ENCODE results near the gene CAMP. TPM values are rescaled to one million over a fixed set of nuclear protein-coding genes. Genes with fewer than 3 reads are reported as not detected.

The CAMP gene
- polyA plus RNA-seq, 1 of the 3 experiments (the other 2 are of a cell fraction) = not detected

- H3K4me1 ChIP-seq (ENCODE audit: control insufficient read depth in 1 of 2, insufficient read depth in 2 of 2, low read depth in 1 of 2, low read length in 1 of 2) = no peaks in the 10 kb centered on the region; a peak in 1 of 4 replicates
- peak overlapping the region; percentile 81; the same call in 1 of the 2 replicates for H3K4me2 ChIP-seq
- H3F3A ChIP-seq (replicated peaks; ENCODE audit: insufficient read depth) = no peaks in the 10 kb centered on the region
- no peak overlapping the region for H3K9ac ChIP-seq
- H2AFZ ChIP-seq (ENCODE audit: low read depth) = peak overlapping the region; percentile 74
- TF ChIP-seq FOXJ3 (CRISPR knock-in tag; IDR thresholded peaks at IDR 0.05) = no peak
- no peak for TF ChIP-seq FOXM1 (IDR thresholded peaks at IDR 0.05; ENCODE audit: low read depth)
- TF ChIP-seq SIN3A (IDR thresholded peaks at IDR 0.05; ENCODE audit: borderline replicate concordance, low read depth, low read length) = no peak
- TF ChIP-seq RXRA (IDR thresholded peaks at IDR 0.05; ENCODE audit: borderline replicate concordance, low read depth) = no peak
- TF ChIP-seq MEF2A (IDR thresholded peaks at IDR 0.05; ENCODE audit: borderline replicate concordance, low read depth) = no peak
- no peak for TF ChIP-seq EZH2phosphoT487 (IDR thresholded peaks at IDR 0.05; ENCODE audit: borderline replicate concordance, low read depth)
- no peak for TF ChIP-seq GATA2 (CRISPR knock-in tag; IDR thresholded peaks at IDR 0.05)
- no peak for TF ChIP-seq POLR2AphosphoS5 (IDR thresholded peaks at IDR 0.05; ENCODE audit: low read depth, low read length)
- TF ChIP-seq TEAD4 (IDR thresholded peaks at IDR 0.05; ENCODE audit: borderline replicate concordance, insufficient read depth) = no peak
- no peaks in the 10 kb centered on the region for H4K20me1 ChIP-seq (ENCODE audit: insufficient read depth)
- no peaks in the 10 kb centered on the region for H3K9me3 ChIP-seq
- CTCF ChIA-PET = interaction anchor here (0.6 to 7.4 kb wide), 6 partner anchors 8 to 196 kb away, joined by 3 to 70 read pairs (median 7); no protein-coding TSS in a partner anchor
- no peaks in the 10 kb centered on the region for H3K9me2 ChIP-seq
- H3K27ac ChIP-seq (ENCODE audit: low read depth in 2 of 2, low read length in 1 of 2) = peak overlapping the region in 1 of 2 experiments; percentile 43; a peak in 2 of 4 replicates
- H3K36me3 ChIP-seq (replicated peaks in 1 of 2; ENCODE audit: control insufficient read depth in 1 of 2, insufficient read depth in 2 of 2, low read length in 1 of 2) = no peaks in the 10 kb centered on the region
- H3K27me3 ChIP-seq (ENCODE audit: insufficient read depth) = no peaks in the 10 kb centered on the region
- POLR2A ChIA-PET = interaction anchor here (0.6 to 1.1 kb wide), 4 partner anchors 12 to 207 kb away, joined by 3 to 4 read pairs (median 4); partner anchors contain the start of genes CCDC51, CDC25A and TMA7
- DNase-seq = no peak
- H3K4me3 ChIP-seq (ENCODE audit: low read depth in 2 of 2, low read length in 1 of 2) = peak overlapping the region; percentile 69
- peaks cover 7% of the 10 kb centered on the region for H3K79me2 ChIP-seq (ENCODE audit: insufficient read depth)
- 81% methylated on average over 20 of the region's 20 CpGs for WGBS (ENCODE audit: low lambda C conversion rate)
Measured at GRCh38 chr3:48240000-48240963, 17.0 kb downstream of the CAMP start.

- no peaks in the 10 kb centered on the region for H3F3A ChIP-seq (replicated peaks; ENCODE audit: insufficient read depth)
- TF ChIP-seq TEAD4 (IDR thresholded peaks at IDR 0.05; ENCODE audit: borderline replicate concordance, insufficient read depth) = no peak
- no peak for TF ChIP-seq RXRA (IDR thresholded peaks at IDR 0.05; ENCODE audit: borderline replicate concordance, low read depth)
- TF ChIP-seq SIN3A (IDR thresholded peaks at IDR 0.05; ENCODE audit: borderline replicate concordance, low read depth, low read length) = no peak
- no peak for TF ChIP-seq NFIC (IDR thresholded peaks at IDR 0.05; ENCODE audit: borderline replicate concordance)
- no peak for TF ChIP-seq IRF3 (IDR thresholded peaks at IDR 0.05; ENCODE audit: low read depth, low read length)
- no peak for TF ChIP-seq MEF2A (IDR thresholded peaks at IDR 0.05; ENCODE audit: borderline replicate concordance, low read depth)
- no peak for TF ChIP-seq JUND (IDR thresholded peaks at IDR 0.05)
- TF ChIP-seq EZH2phosphoT487 (IDR thresholded peaks at IDR 0.05; ENCODE audit: borderline replicate concordance, low read depth) = no peak
- TF ChIP-seq RAD21 (IDR thresholded peaks at IDR 0.05; ENCODE audit: low read length) = no peak
- TF ChIP-seq MXI1 (IDR thresholded peaks at IDR 0.05; ENCODE audit: low read depth, low read length) = no peak
- TF ChIP-seq TCF12 (IDR thresholded peaks at IDR 0.05) = no peak
- TF ChIP-seq RCOR1 (IDR thresholded peaks at IDR 0.05; ENCODE audit: low read length) = no peak
- no peak for TF ChIP-seq SMC3 (IDR thresholded peaks at IDR 0.05; ENCODE audit: low read depth, low read length)
- TF ChIP-seq POLR2AphosphoS5 (IDR thresholded peaks at IDR 0.05; ENCODE audit: low read depth, low read length) = no peak
- TF ChIP-seq USF2 (IDR thresholded peaks at IDR 0.05; ENCODE audit: borderline replicate concordance, low read depth, low read length) = no peak
- no peak for TF ChIP-seq MAX (IDR thresholded peaks at IDR 0.05; ENCODE audit: low read depth)
- H3K4me2 ChIP-seq = peak overlapping the region; percentile 81
- 0 out of 4 replicates have a peak overlapping the region, but pooled peaks of 1 of the 2 experiments have one; percentile 61 for H3K27ac ChIP-seq (ENCODE audit: low read depth in 2 of 2, low read length in 1 of 2)
- H4K20me1 ChIP-seq (ENCODE audit: insufficient read depth) = no peaks in the 10 kb centered on the region
- no peaks in the 10 kb centered on the region for H3K9me2 ChIP-seq
- no peaks in the 10 kb centered on the region for H3K36me3 ChIP-seq (replicated peaks in 1 of 2; ENCODE audit: control insufficient read depth in 1 of 2, insufficient read depth in 2 of 2, low read length in 1 of 2)
- CTCF ChIA-PET = interaction anchor here (1.3 to 7.4 kb wide), 4 partner anchors 48 to 194 kb away, joined by 3 to 70 read pairs (median 10); partner anchors contain the start of gene PLXNB1
- POLR2A ChIA-PET = interaction anchor here (0.9 kb wide), 1 partner anchor 194 kb away, joined by 4 read pairs; no protein-coding TSS in a partner anchor
- H3K4me3 ChIP-seq (ENCODE audit: low read depth in 2 of 2, low read length in 1 of 2) = peak overlapping the region; percentile 69
- H3K9me3 ChIP-seq = no peaks in the 10 kb centered on the region
- H3K4me1 ChIP-seq (ENCODE audit: control insufficient read depth in 1 of 2, insufficient read depth in 2 of 2, low read depth in 1 of 2, low read length in 1 of 2) = no peaks in the 10 kb centered on the region; a peak in 1 of 4 replicates
- peaks cover 7% of the 10 kb centered on the region for H3K79me2 ChIP-seq (ENCODE audit: insufficient read depth)
- no peaks in the 10 kb centered on the region for H3K27me3 ChIP-seq (ENCODE audit: insufficient read depth)
- 78% methylated on average over 15 of the region's 26 CpGs for WGBS (ENCODE audit: low lambda C conversion rate)
- peak overlapping the region; percentile 76 for H3K9ac ChIP-seq
- no peak for DNase-seq
- peak overlapping the region; percentile 98 for H2AFZ ChIP-seq (ENCODE audit: low read depth)
Measured at GRCh38 chr3:48241796-48242455, 18.6 kb downstream of the CAMP start.

All from SK-N-SH (cell line).